HG03066 (cell line): ENCODE measurements around the gene CCNL2.
"Not testable (repeated sequence)": the region's sequence is repeated elsewhere in the genome, so short reads cannot be mapped to it uniquely, and the experiment has no call there.

ENCODE experiments used
- ATAC-seq: cut with Tn5 transposase; IDR thresholded peaks from one replicate; pipeline ENCODE4 v1.9.1; 2021; ENCODE audit warnings: low read depth; ENCODE audit not compliant: unreplicated experiment

CCNL2 gene

GRCh38 chr1:1432951-1433803, 34.0 kb upstream of the CCNL2 start:
- no peak for ATAC-seq

- ATAC-seq: no peak
These were observed 33.3 kb upstream of the CCNL2 start for GRCh38 chr1:1432274-1432950.

GRCh38 chr1:1431845-1432273, 32.7 kb upstream of the CCNL2 start:
- no peak for ATAC-seq

GRCh38 chr1:1430992-1431844, 32.1 kb upstream of the CCNL2 start:
- no peak for ATAC-seq

- ATAC-seq: no peak
These were observed 31.2 kb upstream of the CCNL2 start for GRCh38 chr1:1430114-1430982.

- ATAC-seq: no peak
These were observed 30.5 kb upstream of the CCNL2 start for GRCh38 chr1:1429671-1430073.

- ATAC-seq: not testable (repeated sequence)
These were observed 29.8 kb upstream of the CCNL2 start for GRCh38 chr1:1428967-1429366.

GRCh38 chr1:1428174-1428573, 29.0 kb upstream of the CCNL2 start:
- no peak for ATAC-seq

GRCh38 chr1:1427820-1428148, 28.6 kb upstream of the CCNL2 start:
- ATAC-seq: no peak

GRCh38 chr1:1427106-1427819, 28.1 kb upstream of the CCNL2 start:
- ATAC-seq: no peak

- ATAC-seq: no peak
These were observed 27.5 kb upstream of the CCNL2 start for GRCh38 chr1:1426496-1427105.

GRCh38 chr1:1425753-1426495, 26.8 kb upstream of the CCNL2 start:
- ATAC-seq: no peak

- no peak for ATAC-seq
These were observed 26.3 kb upstream of the CCNL2 start for GRCh38 chr1:1425426-1425752.

- no peak for ATAC-seq
These were observed 25.6 kb upstream of the CCNL2 start for GRCh38 chr1:1424707-1425106.

GRCh38 chr1:1423245-1423597, 24.1 kb upstream of the CCNL2 start:
- no peak for ATAC-seq

GRCh38 chr1:1422465-1423244, 23.5 kb upstream of the CCNL2 start:
- no peak for ATAC-seq

- no peak for ATAC-seq
These were observed 22.9 kb upstream of the CCNL2 start for GRCh38 chr1:1421907-1422464.
